ENCODE measurements around the gene ITPK1. TPM values are rescaled to one million over a fixed set of nuclear protein-coding genes. Genes with fewer than 3 reads are reported as not detected.
A peak's percentile ranks its signal among the peaks of the same experiment; 100 is the strongest.

The ITPK1 gene
- total and polyA plus RNA-seq, 2 experiments from 2014 or later, result 35.9 to 101 TPM

DNA sequence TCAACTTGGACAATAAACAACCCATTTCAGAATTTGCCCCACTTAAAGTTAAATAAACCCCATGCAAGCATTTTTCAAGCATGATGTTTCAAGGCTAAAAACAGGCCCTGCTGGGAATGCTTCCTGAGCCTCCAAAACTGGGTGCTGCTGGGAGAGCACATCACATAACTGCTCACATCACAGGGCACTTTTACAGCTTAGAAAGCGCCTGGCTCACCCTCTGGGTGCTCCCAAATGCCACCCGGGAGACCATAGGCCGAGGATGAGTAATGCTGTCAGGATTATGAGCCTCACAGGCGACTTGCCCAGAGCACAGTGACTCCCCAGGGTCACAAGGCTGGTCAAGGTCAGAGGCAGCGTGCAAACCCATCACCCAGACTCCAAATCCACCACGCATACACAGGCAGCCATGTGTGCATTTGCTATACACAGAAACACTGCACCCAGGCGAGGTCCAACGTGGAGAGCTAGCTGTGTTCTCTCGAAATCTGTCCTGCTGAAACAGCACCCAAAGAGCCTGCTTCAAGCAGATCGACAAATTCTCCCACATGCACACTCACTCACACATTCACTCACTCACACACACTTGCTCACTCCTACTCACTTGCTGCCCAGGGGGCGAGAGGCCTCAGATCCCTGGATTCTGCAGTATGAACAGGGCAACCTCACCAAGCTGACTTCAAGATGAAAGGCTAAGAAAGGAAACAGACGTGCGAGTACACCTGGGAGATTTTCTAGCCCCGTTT is 58.7 kb downstream of the ITPK1 start (continued):
- TF ChIP-seq, protein P1, sequence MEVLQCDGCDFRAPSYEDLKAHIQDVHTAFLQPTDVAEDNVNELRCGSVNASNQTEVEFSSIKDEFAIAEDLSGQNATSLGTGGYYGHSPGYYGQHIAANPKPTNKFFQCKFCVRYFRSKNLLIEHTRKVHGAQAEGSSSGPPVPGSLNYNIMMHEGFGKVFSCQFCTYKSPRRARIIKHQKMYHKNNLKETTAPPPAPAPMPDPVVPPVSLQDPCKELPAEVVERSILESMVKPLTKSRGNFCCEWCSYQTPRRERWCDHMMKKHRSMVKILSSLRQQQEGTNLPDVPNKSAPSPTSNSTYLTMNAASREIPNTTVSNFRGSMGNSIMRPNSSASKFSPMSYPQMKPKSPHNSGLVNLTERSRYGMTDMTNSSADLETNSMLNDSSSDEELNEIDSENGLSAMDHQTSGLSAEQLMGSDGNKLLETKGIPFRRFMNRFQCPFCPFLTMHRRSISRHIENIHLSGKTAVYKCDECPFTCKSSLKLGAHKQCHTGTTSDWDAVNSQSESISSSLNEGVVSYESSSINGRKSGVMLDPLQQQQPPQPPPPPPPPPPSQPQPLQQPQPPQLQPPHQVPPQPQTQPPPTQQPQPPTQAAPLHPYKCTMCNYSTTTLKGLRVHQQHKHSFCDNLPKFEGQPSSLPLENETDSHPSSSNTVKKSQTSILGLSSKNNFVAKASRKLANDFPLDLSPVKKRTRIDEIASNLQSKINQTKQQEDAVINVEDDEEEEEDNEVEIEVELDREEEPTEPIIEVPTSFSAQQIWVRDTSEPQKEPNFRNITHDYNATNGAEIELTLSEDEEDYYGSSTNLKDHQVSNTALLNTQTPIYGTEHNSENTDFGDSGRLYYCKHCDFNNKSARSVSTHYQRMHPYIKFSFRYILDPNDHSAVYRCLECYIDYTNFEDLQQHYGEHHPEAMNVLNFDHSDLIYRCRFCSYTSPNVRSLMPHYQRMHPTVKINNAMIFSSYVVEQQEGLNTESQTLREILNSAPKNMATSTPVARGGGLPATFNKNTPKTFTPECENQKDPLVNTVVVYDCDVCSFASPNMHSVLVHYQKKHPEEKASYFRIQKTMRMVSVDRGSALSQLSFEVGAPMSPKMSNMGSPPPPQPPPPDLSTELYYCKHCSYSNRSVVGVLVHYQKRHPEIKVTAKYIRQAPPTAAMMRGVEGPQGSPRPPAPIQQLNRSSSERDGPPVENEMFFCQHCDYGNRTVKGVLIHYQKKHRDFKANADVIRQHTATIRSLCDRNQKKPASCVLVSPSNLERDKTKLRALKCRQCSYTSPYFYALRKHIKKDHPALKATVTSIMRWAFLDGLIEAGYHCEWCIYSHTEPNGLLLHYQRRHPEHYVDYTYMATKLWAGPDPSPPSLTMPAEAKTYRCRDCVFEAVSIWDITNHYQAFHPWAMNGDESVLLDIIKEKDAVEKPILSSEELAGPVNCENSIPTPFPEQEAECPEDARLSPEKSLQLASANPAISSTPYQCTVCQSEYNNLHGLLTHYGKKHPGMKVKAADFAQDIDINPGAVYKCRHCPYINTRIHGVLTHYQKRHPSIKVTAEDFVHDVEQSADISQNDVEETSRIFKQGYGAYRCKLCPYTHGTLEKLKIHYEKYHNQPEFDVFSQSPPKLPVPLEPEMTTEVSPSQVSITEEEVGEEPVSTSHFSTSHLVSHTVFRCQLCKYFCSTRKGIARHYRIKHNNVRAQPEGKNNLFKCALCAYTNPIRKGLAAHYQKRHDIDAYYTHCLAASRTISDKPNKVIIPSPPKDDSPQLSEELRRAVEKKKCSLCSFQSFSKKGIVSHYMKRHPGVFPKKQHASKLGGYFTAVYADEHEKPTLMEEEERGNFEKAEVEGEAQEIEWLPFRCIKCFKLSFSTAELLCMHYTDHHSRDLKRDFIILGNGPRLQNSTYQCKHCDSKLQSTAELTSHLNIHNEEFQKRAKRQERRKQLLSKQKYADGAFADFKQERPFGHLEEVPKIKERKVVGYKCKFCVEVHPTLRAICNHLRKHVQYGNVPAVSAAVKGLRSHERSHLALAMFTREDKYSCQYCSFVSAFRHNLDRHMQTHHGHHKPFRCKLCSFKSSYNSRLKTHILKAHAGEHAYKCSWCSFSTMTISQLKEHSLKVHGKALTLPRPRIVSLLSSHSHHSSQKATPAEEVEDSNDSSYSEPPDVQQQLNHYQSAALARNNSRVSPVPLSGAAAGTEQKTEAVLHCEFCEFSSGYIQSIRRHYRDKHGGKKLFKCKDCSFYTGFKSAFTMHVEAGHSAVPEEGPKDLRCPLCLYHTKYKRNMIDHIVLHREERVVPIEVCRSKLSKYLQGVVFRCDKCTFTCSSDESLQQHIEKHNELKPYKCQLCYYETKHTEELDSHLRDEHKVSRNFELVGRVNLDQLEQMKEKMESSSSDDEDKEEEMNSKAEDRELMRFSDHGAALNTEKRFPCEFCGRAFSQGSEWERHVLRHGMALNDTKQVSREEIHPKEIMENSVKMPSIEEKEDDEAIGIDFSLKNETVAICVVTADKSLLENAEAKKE (CRISPR knock-in tag; IDR thresholded peaks at IDR 0.05), result no peak
- TF ChIP-seq POLR2AphosphoS5 (IDR thresholded peaks at IDR 0.05; ENCODE audit: low read depth), result no peak
- no peak for TF ChIP-seq CREB1 (CRISPR knock-in tag; IDR thresholded peaks at IDR 0.05; ENCODE audit: low read depth)
- no peak for TF ChIP-seq EZH2phosphoT487 (IDR thresholded peaks at IDR 0.05; ENCODE audit: unreplicated experiment)
- TF ChIP-seq NANOG (IDR thresholded peaks at IDR 0.05; ENCODE audit: borderline replicate concordance), result no peak

DNA sequence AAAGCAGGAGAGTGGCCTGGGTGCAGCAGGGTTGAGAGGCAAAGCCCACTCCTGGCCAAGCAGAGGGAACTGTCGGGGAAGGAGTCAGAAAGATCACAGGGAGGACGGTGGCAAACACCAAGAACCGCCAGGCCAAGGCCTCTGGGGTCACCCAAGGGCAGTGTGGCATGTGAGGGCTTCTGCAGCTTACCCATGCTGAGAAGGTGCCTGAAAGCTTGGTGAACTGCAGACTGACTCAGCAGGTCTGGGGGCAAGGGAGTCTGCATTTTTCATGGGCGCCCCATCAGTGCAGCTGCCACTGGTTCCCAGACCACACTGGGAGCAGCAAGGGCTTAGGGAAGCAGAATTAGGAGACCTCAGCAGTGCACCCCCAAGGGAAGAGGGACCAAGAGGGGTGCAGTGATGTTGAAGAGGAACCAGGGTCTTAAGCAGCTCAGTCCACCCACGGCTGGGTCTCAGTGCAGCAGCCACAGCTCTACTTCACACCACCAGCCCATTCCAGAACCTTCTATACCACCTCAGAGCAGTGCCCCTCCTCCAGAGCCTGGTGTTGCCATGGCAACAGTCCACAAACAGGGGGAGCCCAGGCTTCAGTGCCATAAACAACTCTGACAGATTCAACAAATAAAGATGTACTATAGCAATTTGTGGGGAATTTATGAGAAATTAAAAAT is 59.4 kb downstream of the ITPK1 start:
- H3K9me2 ChIP-seq (ENCODE audit: insufficient read depth), result no peaks in the 10 kb centered on the region
- no peak overlapping the region for H3K27ac ChIP-seq (ENCODE audit: low read depth)
- H3K27me3 ChIP-seq (ENCODE audit: insufficient read depth), result no peaks in the 10 kb centered on the region
- H2AFZ ChIP-seq, result no peak overlapping the region
- H3K4me3 ChIP-seq, result no peak overlapping the region
- TF ChIP-seq POLR2AphosphoS5 (IDR thresholded peaks at IDR 0.05; ENCODE audit: low read depth) (no peak), JUNB (IDR thresholded peaks at IDR 0.05; ENCODE audit: unreplicated experiment) (no peak), CREB1 (CRISPR knock-in tag; IDR thresholded peaks at IDR 0.05; ENCODE audit: low read depth) (no peak)
- peaks cover 5% of the 10 kb centered on the region; the same call in 1 of the 3 replicates for H3K36me3 Mint-ChIP-seq (ENCODE audit: low read depth)
- H3K4me1 Mint-ChIP-seq, result peaks cover 67% of the 10 kb centered on the region
- H3F3A ChIP-seq (replicated peaks; ENCODE audit: low read depth), result peaks cover 7% of the 10 kb centered on the region
- H3K4me3 Mint-ChIP-seq, result no peak overlapping the region; the same call in 2 of the 3 replicates
- H4K20me1 ChIP-seq (replicated peaks; ENCODE audit: insufficient read depth), result peaks cover 2% of the 10 kb centered on the region
- DNase-seq (ENCODE audit: low spot score) (peak; percentile 52), ATAC-seq (no peak)
- H3K27me3 Mint-ChIP-seq (ENCODE audit: insufficient read depth, low read depth, poor library complexity), result peaks cover 17% of the 10 kb centered on the region
- H3K9me3 Mint-ChIP-seq, result no peaks in the 10 kb centered on the region
- H3K36me3 ChIP-seq (ENCODE audit: insufficient read depth), result no peaks in the 10 kb centered on the region
- peaks cover 24% of the 10 kb centered on the region for H3K4me1 ChIP-seq (ENCODE audit: insufficient read depth)
- peak overlapping the region; percentile 93 for H3K27ac Mint-ChIP-seq
- H3K4me2 ChIP-seq, result no peak overlapping the region
- H3K79me2 ChIP-seq (replicated peaks; ENCODE audit: insufficient read depth), result peaks cover 46% of the 10 kb centered on the region

Measured in GM23338 (cell line).